ENCODE data around the gene RUBCNL.

GRCh38 chr13:46342538-46342937 lies 44.5 kb downstream of the RUBCNL start:
- TF ChIP-seq POLR2A (IDR thresholded peaks at IDR 0.05), result no peak
- TF ChIP-seq, protein P1, sequence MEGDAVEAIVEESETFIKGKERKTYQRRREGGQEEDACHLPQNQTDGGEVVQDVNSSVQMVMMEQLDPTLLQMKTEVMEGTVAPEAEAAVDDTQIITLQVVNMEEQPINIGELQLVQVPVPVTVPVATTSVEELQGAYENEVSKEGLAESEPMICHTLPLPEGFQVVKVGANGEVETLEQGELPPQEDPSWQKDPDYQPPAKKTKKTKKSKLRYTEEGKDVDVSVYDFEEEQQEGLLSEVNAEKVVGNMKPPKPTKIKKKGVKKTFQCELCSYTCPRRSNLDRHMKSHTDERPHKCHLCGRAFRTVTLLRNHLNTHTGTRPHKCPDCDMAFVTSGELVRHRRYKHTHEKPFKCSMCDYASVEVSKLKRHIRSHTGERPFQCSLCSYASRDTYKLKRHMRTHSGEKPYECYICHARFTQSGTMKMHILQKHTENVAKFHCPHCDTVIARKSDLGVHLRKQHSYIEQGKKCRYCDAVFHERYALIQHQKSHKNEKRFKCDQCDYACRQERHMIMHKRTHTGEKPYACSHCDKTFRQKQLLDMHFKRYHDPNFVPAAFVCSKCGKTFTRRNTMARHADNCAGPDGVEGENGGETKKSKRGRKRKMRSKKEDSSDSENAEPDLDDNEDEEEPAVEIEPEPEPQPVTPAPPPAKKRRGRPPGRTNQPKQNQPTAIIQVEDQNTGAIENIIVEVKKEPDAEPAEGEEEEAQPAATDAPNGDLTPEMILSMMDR (IDR thresholded peaks at IDR 0.05), result no peak

All from body of pancreas (tissue), 4 donors.